GM23338 (cell line): ENCODE measurements around the gene BTNL2. TPM values are rescaled to one million over a fixed set of nuclear protein-coding genes. Genes with fewer than 3 reads are reported as not detected.
"Not testable (repeated sequence)": the region's sequence is repeated elsewhere in the genome, so short reads cannot be mapped to it uniquely, and the experiment has no call there.

ENCODE experiments used
- ATAC-seq: fragments of 200-7000 bp; cut with Tn5 transposase; 3 replicates; pipeline ENCODE4 v1.9.1; 2020
- DNase-seq: peaks from one replicate; pipeline ENCODE4 v3.0.0-alpha.2; 2015; ENCODE audit warnings: low spot score
- H2AFZ ChIP-seq: fragments of 200-600 bp; sonication (generic); 2 replicates; pipeline ENCODE4 v1.8.0; 2016; ENCODE audit warnings: antibody characterized with exemption, mild to moderate bottlenecking, moderate library complexity
- H3F3A ChIP-seq: fragments of 200-600 bp; sonication (generic); replicated peaks from 2 replicates; pipeline ENCODE4 v1.8.0; 2017; ENCODE audit warnings: antibody characterized with exemption, mixed run types, low read depth
- H3K27ac ChIP-seq: fragments of 200-600 bp; sonication (generic); 2 replicates; pipeline ENCODE4 v1.6.1; 2016; ENCODE audit warnings: low read depth
- H3K27me3 ChIP-seq: fragments of 200-600 bp; sonication (generic); 2 replicates; pipeline ENCODE4 v1.8.0; 2016; ENCODE audit warnings: mild to moderate bottlenecking, mixed run types, moderate library complexity; ENCODE audit not compliant: insufficient read depth
- H3K36me3 ChIP-seq: fragments of 200-600 bp; sonication (generic); 2 replicates; pipeline ENCODE4 v1.8.0; 2016; ENCODE audit warnings: mild to moderate bottlenecking; ENCODE audit not compliant: insufficient read depth
- H3K4me1 ChIP-seq: fragments of 200-600 bp; sonication (generic); 2 replicates; pipeline ENCODE4 v1.8.0; 2016; ENCODE audit warnings: mild to moderate bottlenecking, moderate library complexity; ENCODE audit not compliant: insufficient read depth
- H3K4me2 ChIP-seq: fragments of 200-600 bp; sonication (generic); 2 replicates; pipeline ENCODE4 v1.7.1; 2017; ENCODE audit warnings: mixed run types
- H3K4me3 ChIP-seq: fragments of 200-600 bp; sonication (generic); 2 replicates; pipeline ENCODE4 v1.6.1; 2016; ENCODE audit warnings: mixed run types
- H3K79me2 ChIP-seq: fragments of 200-600 bp; sonication (generic); replicated peaks from 2 replicates; pipeline ENCODE4 v1.8.0; 2017; ENCODE audit warnings: mild to moderate bottlenecking; ENCODE audit not compliant: insufficient read depth
- H3K9me2 ChIP-seq: fragments of 200-600 bp; sonication (generic); 2 replicates; pipeline ENCODE4 v1.8.0; 2017; ENCODE audit not compliant: insufficient read depth
- H4K20me1 ChIP-seq: fragments of 200-600 bp; sonication (generic); replicated peaks from 2 replicates; pipeline ENCODE4 v1.8.0; 2017; ENCODE audit warnings: mild to moderate bottlenecking; ENCODE audit not compliant: insufficient read depth
- H3K27ac Mint-ChIP-seq: 2 replicates; pipeline ENCODE4 v1.8.0; 2020; ENCODE audit warnings: inconsistent platforms, mild to moderate bottlenecking, moderate library complexity, mixed read lengths
- H3K27me3 Mint-ChIP-seq: 3 replicates; pipeline ENCODE4 v1.8.0; 2022; ENCODE audit warnings: low read depth, mild to moderate bottlenecking, moderate library complexity, mixed read lengths, inconsistent platforms; ENCODE audit not compliant: insufficient read depth, poor library complexity
- H3K36me3 Mint-ChIP-seq: 3 replicates; pipeline ENCODE4 v1.8.0; 2021; ENCODE audit warnings: low read depth, mild to moderate bottlenecking, inconsistent platforms, moderate library complexity, mixed read lengths
- H3K4me1 Mint-ChIP-seq: 3 replicates; pipeline ENCODE4 v1.8.0; 2020; ENCODE audit warnings: mild to moderate bottlenecking, inconsistent platforms, mixed read lengths
- H3K4me3 Mint-ChIP-seq: 3 replicates; pipeline ENCODE4 v1.8.0; 2021; ENCODE audit warnings: moderate library complexity, mild to moderate bottlenecking, inconsistent platforms, mixed read lengths
- H3K9me3 Mint-ChIP-seq: 3 replicates; pipeline ENCODE4 v1.8.0; 2020; ENCODE audit warnings: moderate library complexity, mild to moderate bottlenecking, inconsistent platforms, mixed read lengths
- CREB1 ChIP-seq: fragments of 250-450 bp; sonication (Bioruptor Pico); IDR thresholded peaks from 2 replicates; pipeline ENCODE4 v1.5.0; 2020; ENCODE audit warnings: low read depth, mild to moderate bottlenecking, moderate library complexity
- JUNB ChIP-seq: IDR thresholded peaks from one replicate; pipeline ENCODE4 v1.6.1; 2016; ENCODE audit warnings: antibody characterized with exemption; ENCODE audit not compliant: unreplicated experiment
- NANOG ChIP-seq: IDR thresholded peaks from 2 replicates; pipeline ENCODE4 v1.6.1; 2016; ENCODE audit warnings: antibody characterized with exemption, borderline replicate concordance
- POLR2AphosphoS5 ChIP-seq: IDR thresholded peaks from 2 replicates; pipeline ENCODE4 v1.6.1; 2016; ENCODE audit warnings: antibody characterized with exemption, low read depth
- ZNF114 ChIP-seq: fragments of 250-450 bp; sonication (Bioruptor Pico); IDR thresholded peaks from 2 replicates; pipeline ENCODE4 v1.5.0; 2020; ENCODE audit warnings: mild to moderate bottlenecking, moderate library complexity
- polyA plus RNA-seq: library from polyadenylated mRNA; unstranded; fragments of >200 nt; fragmentation: Nextera tagmentation; extraction: Ambion mirVana; gene quantifications from 2 replicates; pipeline ENCODE4 v1.2.1, GENCODE V29; 2016
- total RNA-seq: library from RNA; depleted of rRNA; stranded (reverse); fragments of >200 nt; shearing (Covaris generic); gene quantifications from 2 replicates; pipeline ENCODE4 v1.2.3, GENCODE V29; 2014
- TF ChIP-seq, protein P1 (sequence below): IDR thresholded peaks from one replicate; pipeline ENCODE4 v1.6.1; 2018; ENCODE audit warnings: antibody characterized with exemption; ENCODE audit not compliant: unreplicated experiment
- TF ChIP-seq, protein P2 (sequence below): IDR thresholded peaks from 2 replicates; pipeline ENCODE4 v1.6.1; 2016; ENCODE audit warnings: antibody characterized with exemption

BTNL2 gene
- total and polyA plus RNA-seq, 2 experiments from 2014 or later: not detected

DNA sequence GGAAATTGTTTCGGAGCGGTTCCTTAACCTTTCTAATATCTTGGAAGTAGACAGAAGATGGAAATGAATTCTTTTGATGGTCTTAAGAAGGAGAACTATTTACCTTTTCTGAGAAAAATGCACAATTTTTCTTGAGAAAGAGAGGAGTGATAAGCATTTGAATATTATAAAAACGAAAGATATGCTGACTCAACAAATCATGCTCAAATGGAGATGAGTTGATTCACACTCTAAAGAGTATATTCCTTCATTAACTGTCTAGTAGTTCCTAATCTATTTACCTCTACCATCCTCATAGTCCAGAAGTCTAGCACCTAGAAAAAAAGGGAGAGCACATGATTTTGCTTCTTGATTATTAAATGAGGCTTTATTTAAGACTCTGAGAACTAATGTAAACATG is 39.3 kb downstream of the BTNL2 start (continued):
- TF ChIP-seq, protein P1, sequence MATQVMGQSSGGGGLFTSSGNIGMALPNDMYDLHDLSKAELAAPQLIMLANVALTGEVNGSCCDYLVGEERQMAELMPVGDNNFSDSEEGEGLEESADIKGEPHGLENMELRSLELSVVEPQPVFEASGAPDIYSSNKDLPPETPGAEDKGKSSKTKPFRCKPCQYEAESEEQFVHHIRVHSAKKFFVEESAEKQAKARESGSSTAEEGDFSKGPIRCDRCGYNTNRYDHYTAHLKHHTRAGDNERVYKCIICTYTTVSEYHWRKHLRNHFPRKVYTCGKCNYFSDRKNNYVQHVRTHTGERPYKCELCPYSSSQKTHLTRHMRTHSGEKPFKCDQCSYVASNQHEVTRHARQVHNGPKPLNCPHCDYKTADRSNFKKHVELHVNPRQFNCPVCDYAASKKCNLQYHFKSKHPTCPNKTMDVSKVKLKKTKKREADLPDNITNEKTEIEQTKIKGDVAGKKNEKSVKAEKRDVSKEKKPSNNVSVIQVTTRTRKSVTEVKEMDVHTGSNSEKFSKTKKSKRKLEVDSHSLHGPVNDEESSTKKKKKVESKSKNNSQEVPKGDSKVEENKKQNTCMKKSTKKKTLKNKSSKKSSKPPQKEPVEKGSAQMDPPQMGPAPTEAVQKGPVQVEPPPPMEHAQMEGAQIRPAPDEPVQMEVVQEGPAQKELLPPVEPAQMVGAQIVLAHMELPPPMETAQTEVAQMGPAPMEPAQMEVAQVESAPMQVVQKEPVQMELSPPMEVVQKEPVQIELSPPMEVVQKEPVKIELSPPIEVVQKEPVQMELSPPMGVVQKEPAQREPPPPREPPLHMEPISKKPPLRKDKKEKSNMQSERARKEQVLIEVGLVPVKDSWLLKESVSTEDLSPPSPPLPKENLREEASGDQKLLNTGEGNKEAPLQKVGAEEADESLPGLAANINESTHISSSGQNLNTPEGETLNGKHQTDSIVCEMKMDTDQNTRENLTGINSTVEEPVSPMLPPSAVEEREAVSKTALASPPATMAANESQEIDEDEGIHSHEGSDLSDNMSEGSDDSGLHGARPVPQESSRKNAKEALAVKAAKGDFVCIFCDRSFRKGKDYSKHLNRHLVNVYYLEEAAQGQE: no peak
- TF ChIP-seq ZNF114 (CRISPR knock-in tag): no peak
- TF ChIP-seq, protein P2, sequence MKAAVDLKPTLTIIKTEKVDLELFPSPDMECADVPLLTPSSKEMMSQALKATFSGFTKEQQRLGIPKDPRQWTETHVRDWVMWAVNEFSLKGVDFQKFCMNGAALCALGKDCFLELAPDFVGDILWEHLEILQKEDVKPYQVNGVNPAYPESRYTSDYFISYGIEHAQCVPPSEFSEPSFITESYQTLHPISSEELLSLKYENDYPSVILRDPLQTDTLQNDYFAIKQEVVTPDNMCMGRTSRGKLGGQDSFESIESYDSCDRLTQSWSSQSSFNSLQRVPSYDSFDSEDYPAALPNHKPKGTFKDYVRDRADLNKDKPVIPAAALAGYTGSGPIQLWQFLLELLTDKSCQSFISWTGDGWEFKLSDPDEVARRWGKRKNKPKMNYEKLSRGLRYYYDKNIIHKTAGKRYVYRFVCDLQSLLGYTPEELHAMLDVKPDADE: no peak

DNA sequence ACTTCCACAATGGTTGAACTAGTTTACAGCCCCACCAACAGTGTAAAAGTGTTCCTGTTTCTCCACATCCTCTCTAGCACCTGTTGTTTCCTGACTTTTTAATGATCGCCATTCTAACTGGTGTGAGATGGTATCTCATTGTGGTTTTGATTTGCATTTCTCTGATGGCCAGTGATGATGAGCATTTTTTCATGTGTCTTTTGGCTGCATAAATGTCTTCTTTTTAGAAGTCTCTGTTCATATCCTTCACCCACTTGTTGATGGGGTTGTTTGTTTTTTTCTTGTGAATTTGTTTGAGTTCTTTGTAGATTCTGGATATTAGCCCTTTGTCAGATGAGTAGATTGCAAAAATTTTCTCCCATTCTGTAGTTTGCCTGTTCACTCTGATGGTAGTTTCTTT is 47.8 kb downstream of the BTNL2 start:
- not testable (repeated sequence) for H3K79me2 ChIP-seq, H3K4me2 ChIP-seq, ATAC-seq, H2AFZ ChIP-seq, H3K36me3 ChIP-seq, H3K9me2 ChIP-seq, H3K4me1 ChIP-seq, H3K4me3 Mint-ChIP-seq, H3K9me3 Mint-ChIP-seq, H3K27me3 Mint-ChIP-seq, H3K27ac ChIP-seq, H3K27me3 ChIP-seq, H4K20me1 ChIP-seq, H3F3A ChIP-seq, DNase-seq, H3K36me3 Mint-ChIP-seq, H3K4me3 ChIP-seq, H3K27ac Mint-ChIP-seq, H3K4me1 Mint-ChIP-seq

DNA sequence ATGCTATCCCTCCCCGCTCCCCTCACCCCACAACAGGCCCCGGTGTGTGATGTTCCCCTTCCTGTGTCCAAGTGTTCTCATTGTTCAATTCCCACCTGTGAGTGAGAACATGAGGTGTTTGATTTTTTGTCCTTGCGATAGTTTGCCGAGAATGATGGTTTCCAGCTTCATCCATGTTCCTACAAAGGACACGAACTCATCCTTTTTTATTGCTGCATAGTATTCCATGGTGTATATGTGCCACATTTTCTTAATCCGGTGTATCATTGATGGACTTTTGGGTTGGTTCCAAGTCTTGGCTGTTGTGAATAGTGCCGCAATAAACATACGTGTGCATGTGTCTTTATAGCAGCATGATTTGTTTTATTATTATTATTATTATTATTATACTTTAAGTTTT is 48.4 kb downstream of the BTNL2 start:
- not testable (repeated sequence) for H3K27ac Mint-ChIP-seq, H3K9me3 Mint-ChIP-seq, H3K9me2 ChIP-seq, H3K4me3 Mint-ChIP-seq, H3K4me1 ChIP-seq, ATAC-seq, H2AFZ ChIP-seq, H3K27ac ChIP-seq, H4K20me1 ChIP-seq, H3K36me3 ChIP-seq, H3K4me1 Mint-ChIP-seq, H3K4me3 ChIP-seq, H3K36me3 Mint-ChIP-seq, H3K27me3 Mint-ChIP-seq, H3F3A ChIP-seq, DNase-seq, H3K79me2 ChIP-seq, H3K4me2 ChIP-seq, H3K27me3 ChIP-seq

DNA sequence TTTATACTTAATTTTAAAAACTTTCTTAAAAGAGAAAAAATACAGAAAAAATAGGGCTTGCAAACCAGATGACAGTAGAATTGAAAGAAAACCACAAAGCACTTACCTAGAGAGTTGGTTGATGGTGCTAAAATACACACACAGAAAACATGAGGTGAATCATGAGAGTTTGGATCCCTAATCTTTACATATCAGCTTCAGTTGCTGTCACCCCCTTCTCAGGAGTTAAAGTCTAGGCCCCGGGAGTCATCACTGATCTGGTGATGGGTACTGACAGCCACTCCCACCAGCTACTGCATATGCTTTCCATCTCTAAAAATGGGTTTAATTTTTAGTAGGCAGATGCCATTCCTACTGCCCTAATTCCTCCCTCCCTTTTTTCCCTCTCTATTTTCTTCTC is 52.0 kb downstream of the BTNL2 start:
- no peaks in the 10 kb centered on the region for H3K27me3 Mint-ChIP-seq
- no peaks in the 10 kb centered on the region for H3K4me1 Mint-ChIP-seq
- DNase-seq (no peak), ATAC-seq (no peak)
- no peaks in the 10 kb centered on the region for H3K27me3 ChIP-seq
- no peak overlapping the region for H3K27ac ChIP-seq
- H3K9me2 ChIP-seq: no peaks in the 10 kb centered on the region
- no peaks in the 10 kb centered on the region for H3K36me3 Mint-ChIP-seq
- no peaks in the 10 kb centered on the region for H3K9me3 Mint-ChIP-seq
- H2AFZ ChIP-seq: no peak overlapping the region
- no peak overlapping the region for H3K4me3 Mint-ChIP-seq
- H4K20me1 ChIP-seq: no peaks in the 10 kb centered on the region
- H3K36me3 ChIP-seq: no peaks in the 10 kb centered on the region
- H3K4me1 ChIP-seq: no peaks in the 10 kb centered on the region
- H3K4me2 ChIP-seq: no peak overlapping the region
- no peak overlapping the region for H3K4me3 ChIP-seq
- H3F3A ChIP-seq: no peaks in the 10 kb centered on the region
- H3K27ac Mint-ChIP-seq: no peak overlapping the region
- no peaks in the 10 kb centered on the region for H3K79me2 ChIP-seq
- TF ChIP-seq JUNB: no peak
- TF ChIP-seq NANOG: no peak
- TF ChIP-seq ZNF114 (CRISPR knock-in tag): no peak
- TF ChIP-seq POLR2AphosphoS5: no peak
- TF ChIP-seq CREB1: no peak
